ENCODE data around the gene PTPRB.

Gene PTPRB

GRCh38 chr12:70637303-70638085 is at the start of gene PTPRB:
PTPRB (minus strand) TSS chr12:70637429; CDS start chr12:70637395, 34 bp downstream.
- TF ChIP-seq CTCF (IDR thresholded peaks at IDR 0.05): no peak

- TF ChIP-seq CTCF (IDR thresholded peaks at IDR 0.05): no peak
Measured at GRCh38 chr12:70686907-70687306, 49.7 kb upstream of the PTPRB start.

- TF ChIP-seq CTCF (IDR thresholded peaks at IDR 0.05): no peak
Measured at GRCh38 chr12:70686299-70686698, 49.1 kb upstream of the PTPRB start.

GRCh38 chr12:70683976-70684375 is 46.7 kb upstream of the PTPRB start:
- no peak for TF ChIP-seq CTCF (IDR thresholded peaks at IDR 0.05)

GRCh38 chr12:70671698-70672097 is 34.5 kb upstream of the PTPRB start:
- no peak for TF ChIP-seq CTCF (IDR thresholded peaks at IDR 0.05)

- no peak for TF ChIP-seq CTCF (IDR thresholded peaks at IDR 0.05)
Measured at GRCh38 chr12:70670948-70671347, 33.7 kb upstream of the PTPRB start.

- no peak for TF ChIP-seq CTCF (IDR thresholded peaks at IDR 0.05)
Measured at GRCh38 chr12:70667253-70667652, 30.0 kb upstream of the PTPRB start.

- no peak for TF ChIP-seq CTCF (IDR thresholded peaks at IDR 0.05)
Measured at GRCh38 chr12:70666364-70666763, 29.1 kb upstream of the PTPRB start.
